GM18858 (cell line): ENCODE measurements around the gene NR5A2.

ENCODE experiments used
- ATAC-seq: cut with Tn5 transposase; IDR thresholded peaks from one replicate; pipeline ENCODE4 v1.9.1; 2021; ENCODE audit not compliant: unreplicated experiment

Gene NR5A2

GRCh38 chr1:200062143-200062542, 34.6 kb downstream of the NR5A2 start:
- ATAC-seq: no peak

- ATAC-seq: peak; percentile 92
These were observed 45.3 kb downstream of the NR5A2 start for GRCh38 chr1:200072636-200073285.

- peak; percentile 22 for ATAC-seq
These were observed 45.8 kb downstream of the NR5A2 start for GRCh38 chr1:200073286-200073637.

DNA sequence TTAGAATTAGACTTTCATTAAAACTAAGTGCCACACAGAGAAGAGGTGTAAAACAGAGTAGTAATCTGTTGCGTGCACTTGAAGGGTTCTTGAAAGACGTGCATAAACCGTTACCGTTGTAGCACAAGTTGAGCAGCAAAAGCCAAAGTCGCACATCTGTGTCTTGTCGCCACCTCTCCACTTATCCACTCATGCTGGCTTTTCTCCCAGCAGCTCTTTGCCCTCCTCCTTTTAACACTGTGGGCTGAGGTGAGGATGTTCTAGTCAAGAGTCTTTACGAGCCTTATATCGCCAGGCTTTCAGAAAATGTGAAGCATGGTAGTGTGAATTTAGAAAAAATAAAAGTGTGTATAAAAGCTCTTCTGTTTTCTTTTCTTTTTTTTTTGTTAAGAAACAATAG, 48.0 kb downstream of the NR5A2 start:
- ATAC-seq: no peak

DNA sequence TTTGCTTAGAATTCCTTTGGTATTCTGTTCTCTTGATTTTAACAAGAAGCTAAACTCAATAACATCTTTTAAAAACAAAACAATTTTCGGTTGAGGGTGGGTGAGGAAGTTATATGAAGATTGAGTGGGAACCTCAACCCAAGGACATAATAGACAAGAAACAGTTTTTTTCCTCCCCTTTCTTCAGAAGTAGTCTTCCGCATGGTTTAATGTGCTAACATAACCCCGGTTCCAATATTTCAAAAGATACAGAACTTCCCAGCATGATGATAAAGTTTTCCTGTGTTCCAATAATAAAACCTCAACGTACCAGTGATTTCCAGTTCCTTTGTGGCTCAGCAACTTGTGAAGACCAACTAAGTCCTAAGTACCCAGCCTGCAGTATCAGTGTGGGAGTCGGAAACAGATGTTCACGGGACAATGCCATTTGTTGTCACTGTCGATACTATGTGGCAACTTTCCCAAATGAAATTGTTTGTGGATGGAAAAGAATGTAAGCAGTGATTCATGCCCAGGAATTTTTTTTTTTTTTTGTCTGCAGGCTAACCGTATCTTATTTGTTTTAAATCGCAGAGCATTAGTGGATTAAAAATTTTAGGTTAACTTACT, 48.5 kb downstream of the NR5A2 start:
- no peak for ATAC-seq

GRCh38 chr1:200079232-200079940, 51.9 kb downstream of the NR5A2 start:
- no peak for ATAC-seq

- no peak for ATAC-seq
These were observed 53.9 kb downstream of the NR5A2 start for GRCh38 chr1:200081151-200081968.

- no peak for ATAC-seq
These were observed 54.4 kb downstream of the NR5A2 start for GRCh38 chr1:200081969-200082245.

DNA sequence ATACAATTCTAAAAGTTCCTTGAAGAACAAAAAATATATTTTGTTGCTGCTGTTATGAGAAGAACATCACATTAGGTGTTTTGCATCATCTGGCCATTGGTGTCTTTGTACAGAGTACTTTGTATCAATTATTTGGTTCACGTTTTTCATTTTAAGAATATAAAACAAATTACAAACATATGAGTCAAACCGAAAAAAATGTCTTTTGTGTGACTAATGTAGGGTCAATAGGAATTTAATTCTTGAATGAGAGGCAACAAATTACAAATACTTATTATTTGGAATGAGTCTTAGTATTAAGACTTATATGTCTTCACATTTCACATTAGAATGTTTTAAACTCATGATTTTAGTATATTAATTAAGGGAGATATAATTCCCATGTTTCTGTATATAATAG, 54.8 kb downstream of the NR5A2 start:
- ATAC-seq: no peak

GRCh38 chr1:200090252-200091159, 63.0 kb downstream of the NR5A2 start:
- ATAC-seq: no peak

GRCh38 chr1:200095057-200095577, 67.6 kb downstream of the NR5A2 start:
- no peak for ATAC-seq

GRCh38 chr1:200096774-200097173, 69.3 kb downstream of the NR5A2 start:
- peak; percentile 53 for ATAC-seq

- no peak for ATAC-seq
These were observed 71.5 kb downstream of the NR5A2 start for GRCh38 chr1:200099040-200099439.

DNA sequence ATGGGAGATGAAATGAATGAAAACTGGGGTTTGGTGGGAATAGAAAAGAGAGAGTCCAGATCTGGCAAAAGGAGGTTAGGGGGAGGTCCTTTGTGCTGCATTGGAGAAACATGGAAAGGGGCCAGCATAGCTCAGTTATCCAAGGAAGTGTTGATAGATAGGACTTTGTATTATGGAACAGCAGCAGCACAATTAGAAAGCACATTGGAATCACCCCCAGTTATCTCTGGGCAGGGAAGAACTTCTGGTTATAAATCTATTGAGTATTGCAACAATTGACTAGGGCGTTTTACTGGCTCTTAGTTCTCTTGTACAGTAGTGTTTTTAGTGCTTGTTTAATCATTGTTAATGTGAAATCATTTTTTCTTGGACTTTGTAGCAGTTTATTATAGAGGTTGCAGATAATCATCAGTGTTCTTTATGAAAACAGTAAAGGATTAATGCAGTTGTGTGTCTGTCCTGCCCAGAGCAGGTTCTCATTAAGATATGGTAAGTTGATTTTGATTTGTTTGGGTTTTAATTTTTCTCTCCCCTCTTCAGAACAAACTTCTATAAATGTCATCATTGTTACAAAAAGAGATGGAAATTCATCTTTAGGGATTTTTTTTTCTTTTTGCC, 76.6 kb downstream of the NR5A2 start:
- ATAC-seq: no peak

DNA sequence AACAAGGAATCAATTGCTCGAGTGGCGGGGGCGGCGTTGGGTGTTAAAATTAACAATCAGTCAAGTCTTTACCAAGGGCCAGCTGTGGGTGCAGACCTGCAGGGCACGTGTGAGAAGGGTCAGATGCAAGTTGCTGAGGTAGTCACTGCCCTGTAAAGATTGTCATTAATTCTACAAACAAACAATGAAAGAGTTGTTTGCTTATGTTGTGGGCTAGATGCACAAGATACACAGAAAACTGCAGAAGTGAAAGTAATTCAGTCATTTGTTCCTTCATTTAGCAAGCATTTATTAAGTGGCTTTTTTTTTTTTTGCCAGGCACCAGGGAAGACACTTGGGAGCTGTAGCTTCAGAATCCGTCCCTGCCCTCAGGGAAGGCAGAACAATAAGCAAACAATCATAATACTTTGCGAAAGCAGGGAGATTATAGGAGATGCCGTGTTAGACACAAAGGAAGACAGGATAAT, 79.5 kb downstream of the NR5A2 start:
- no peak for ATAC-seq

DNA sequence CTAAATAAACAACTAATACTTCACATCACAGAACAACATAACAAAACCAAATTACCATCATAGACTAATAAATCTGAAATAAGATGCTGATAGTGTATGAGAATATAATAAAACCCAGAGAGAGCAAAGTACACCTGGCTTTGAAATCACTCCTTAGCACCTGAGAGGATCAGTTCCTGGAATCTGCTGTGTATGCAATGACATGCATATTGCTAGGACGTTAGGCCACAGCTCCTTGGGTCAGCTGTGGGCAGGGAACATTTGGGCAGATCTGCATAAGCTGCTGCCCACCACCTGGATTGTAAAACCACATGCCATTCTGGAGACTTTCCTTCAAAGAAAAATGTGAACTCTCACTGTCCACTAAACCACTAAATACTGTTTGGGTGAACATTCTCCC, 81.1 kb downstream of the NR5A2 start:
- ATAC-seq: no peak

- ATAC-seq: no peak
These were observed 84.8 kb downstream of the NR5A2 start for GRCh38 chr1:200112290-200112689.

DNA sequence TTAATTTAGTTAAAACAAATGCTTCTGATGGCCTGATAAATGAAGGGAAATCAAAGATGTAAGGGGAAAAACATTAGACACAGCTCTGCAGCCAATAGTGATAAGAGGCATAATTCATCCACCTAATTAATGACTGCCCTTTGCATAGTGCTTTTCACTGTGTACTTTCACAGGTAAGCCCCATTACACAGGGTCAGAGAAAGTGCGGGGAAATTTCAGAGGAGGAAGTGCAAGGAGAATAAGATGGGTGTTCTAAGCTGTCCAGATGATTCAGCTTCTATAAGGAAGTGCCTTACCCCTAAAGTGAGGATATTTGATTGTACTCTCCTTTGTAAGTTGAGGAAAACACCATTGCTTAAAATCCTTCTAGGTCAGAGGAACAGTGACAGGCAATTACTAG, 88.0 kb downstream of the NR5A2 start:
- ATAC-seq: no peak

DNA sequence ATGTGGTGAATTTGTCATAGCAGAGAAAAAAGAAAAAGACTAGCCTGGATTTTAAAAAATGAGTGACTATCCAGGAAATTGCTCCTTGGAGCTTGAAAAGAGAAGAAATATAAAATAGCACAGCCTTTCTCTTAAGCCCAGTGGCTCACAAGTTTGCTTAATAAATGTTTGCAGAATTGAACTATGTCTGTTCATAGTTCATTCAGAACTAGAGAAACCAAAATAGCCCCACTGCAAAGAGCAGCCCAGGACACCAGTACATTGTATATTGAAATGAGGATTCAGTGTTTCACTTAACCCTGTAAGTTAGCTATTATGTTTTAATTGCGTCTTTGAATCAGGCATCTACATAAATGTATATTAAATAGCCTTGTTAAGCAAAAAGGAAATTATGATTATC, 88.8 kb downstream of the NR5A2 start:
- no peak for ATAC-seq
